ENCODE results near the gene DMRT1. TPM values are rescaled to one million over a fixed set of nuclear protein-coding genes. Genes with fewer than 3 reads are reported as not detected.
"Not testable (repeated sequence)": the region's sequence is repeated elsewhere in the genome, so short reads cannot be mapped to it uniquely, and the experiment has no call there.

Gene DMRT1
- total RNA-seq, 2 experiments from 2014 or later, result 0.21 TPM; not detected in 1

DNA sequence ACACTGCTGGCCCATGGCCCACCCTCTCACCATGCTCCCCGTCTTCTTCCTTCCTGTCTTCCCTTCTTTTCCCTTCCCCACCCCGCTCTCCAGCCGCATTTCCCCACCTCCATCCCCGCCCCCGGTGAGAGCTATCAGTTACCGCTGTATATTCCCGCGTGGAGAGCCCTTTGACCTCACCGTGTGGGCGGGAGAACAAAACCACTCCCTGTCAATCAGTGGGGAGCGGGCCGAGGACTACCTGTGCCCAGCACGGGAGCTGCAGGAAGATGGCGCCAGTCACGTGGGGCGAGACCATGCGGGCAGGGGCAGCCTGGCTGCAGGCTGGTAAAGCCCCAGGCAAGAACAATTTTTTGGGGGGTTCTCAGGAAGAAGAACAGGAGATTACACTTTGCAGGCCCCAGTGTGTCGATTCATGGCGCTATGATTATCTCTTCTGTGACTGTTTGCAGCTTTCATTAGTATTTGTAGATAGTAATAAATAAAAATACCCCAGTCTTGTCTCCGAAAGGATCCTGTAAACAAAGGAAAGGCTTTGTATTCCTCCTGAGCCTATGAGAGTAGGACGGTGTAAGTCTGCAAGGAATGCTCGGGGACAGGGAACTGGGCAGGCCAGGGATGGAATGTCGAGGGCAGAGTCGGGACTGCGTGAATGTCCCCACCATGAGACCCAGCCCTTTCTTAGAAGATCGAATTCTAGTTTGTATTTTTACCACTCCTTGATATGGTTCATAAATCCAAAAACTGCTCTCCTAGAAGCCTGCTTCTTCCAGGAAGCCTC lies 14.8 kb upstream of the DMRT1 start:
- H3K36me3 Mint-ChIP-seq, result no peaks in the 10 kb centered on the region
- H3K27me3 Mint-ChIP-seq, result no peaks in the 10 kb centered on the region
- DNase-seq (no peak), ATAC-seq (no peak)
- H3K4me3 Mint-ChIP-seq, result no peak overlapping the region
- H3K4me1 Mint-ChIP-seq, result no peaks in the 10 kb centered on the region
- no peak overlapping the region for H3K27ac Mint-ChIP-seq
- no peaks in the 10 kb centered on the region for H3K9me3 Mint-ChIP-seq (ENCODE audit: low read depth)
- CTCF ChIA-PET, result no interaction called here

DNA sequence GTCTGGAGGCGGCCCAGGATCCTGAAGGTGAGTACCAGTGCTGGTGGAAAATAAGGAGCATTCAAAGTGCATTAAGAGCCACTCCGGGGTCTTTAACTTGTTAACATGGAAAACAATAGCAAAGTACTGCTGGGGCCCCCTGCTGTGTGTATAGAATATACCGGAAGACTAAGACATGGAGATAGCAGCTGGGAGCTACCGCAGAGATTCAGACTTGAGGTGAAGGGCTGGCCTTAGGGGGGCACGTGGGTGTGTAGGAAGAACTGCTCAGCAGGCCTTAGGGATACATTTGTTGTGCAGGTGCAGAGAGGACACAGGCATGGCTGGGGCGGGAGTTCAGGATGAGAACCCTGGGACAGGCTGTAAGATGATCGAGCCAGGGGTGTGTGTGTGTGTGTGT lies 1.2 kb upstream of the DMRT1 start:
- H3K4me1 Mint-ChIP-seq, result peaks cover 2% of the 10 kb centered on the region
- CTCF ChIA-PET, result no interaction called here
- DNase-seq (no peak), ATAC-seq (no peak)
- H3K36me3 Mint-ChIP-seq, result no peaks in the 10 kb centered on the region
- H3K4me3 Mint-ChIP-seq, result no peak overlapping the region
- no peaks in the 10 kb centered on the region for H3K9me3 Mint-ChIP-seq (ENCODE audit: low read depth)
- H3K27ac Mint-ChIP-seq, result no peak overlapping the region
- H3K27me3 Mint-ChIP-seq, result peaks cover 56% of the 10 kb centered on the region

DNA sequence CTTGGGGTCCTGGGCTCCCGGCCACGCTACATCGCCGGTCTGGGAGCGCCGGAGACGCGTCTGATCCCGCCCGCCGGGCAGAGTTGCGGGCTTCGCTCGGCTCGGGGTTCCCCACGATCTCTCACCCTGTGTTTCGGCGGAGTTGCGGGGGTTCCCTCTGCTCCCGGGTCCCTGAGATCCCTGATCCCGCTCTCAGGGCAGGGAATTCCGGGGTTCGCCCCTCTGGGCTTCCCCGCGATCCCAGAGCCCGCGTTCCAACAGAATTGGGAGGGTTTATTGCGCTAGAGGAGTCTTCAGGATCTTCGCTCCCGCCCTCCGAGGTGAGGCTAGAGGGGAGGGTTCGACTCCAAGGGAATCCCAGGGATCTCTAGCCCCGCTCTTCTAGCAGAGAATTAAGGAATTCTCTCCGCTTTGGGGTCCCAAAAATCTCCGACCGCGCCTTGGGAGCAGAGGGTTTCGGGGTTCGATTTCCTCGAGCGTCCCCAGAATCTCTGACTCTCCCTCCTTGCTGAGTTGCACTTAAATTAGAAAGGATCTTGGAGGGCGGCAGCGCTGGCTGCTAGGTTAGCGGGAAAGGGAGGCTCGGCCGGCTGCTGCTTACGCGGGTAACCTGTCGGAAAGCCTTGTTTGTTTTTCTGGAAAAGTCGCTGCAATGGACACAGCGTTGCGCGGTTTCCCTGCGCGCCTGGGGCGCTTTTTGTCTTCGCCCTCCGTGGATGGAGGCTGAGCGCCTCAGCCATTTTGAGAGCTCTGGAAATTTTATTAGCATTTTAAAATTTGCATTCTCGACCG lies 1.3 kb downstream of the DMRT1 start:
- ATAC-seq (no peak), DNase-seq (no peak)
- H3K4me1 Mint-ChIP-seq, result peaks cover 7% of the 10 kb centered on the region
- no peaks in the 10 kb centered on the region for H3K36me3 Mint-ChIP-seq
- CTCF ChIA-PET, result no interaction called here
- no peak overlapping the region for H3K27ac Mint-ChIP-seq
- H3K4me3 Mint-ChIP-seq, result no peak overlapping the region
- peaks cover 69% of the 10 kb centered on the region for H3K27me3 Mint-ChIP-seq
- H3K9me3 Mint-ChIP-seq (ENCODE audit: low read depth), result no peaks in the 10 kb centered on the region

DNA sequence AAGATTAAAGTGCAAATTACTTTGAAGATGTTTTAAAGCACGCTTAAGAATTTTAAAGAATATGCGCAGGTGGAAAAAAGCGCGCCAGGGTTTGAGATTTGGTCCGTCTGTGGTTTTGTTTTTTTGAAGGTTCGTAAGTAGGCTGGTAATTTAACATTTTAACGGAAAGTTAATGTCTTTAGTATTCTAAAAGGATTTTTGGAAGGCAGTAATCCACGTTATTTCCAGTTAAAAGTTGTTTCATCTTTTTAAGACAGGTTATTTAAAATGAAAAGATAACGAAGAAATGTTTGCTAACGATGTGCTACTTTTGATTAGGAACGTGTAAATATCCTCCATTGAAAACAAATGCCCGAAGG lies 1.9 kb downstream of the DMRT1 start:
- DNase-seq (no peak), ATAC-seq (no peak)
- Mint-ChIP-seq H3K4me1 (peaks cover 9% of the 10 kb centered on the region), H3K27ac (no peak overlapping the region), H3K36me3 (no peaks in the 10 kb centered on the region), H3K9me3 (ENCODE audit: low read depth) (no peaks in the 10 kb centered on the region), H3K27me3 (peaks cover 69% of the 10 kb centered on the region), H3K4me3 (no peak overlapping the region)
- CTCF ChIA-PET, result no interaction called here

DNA sequence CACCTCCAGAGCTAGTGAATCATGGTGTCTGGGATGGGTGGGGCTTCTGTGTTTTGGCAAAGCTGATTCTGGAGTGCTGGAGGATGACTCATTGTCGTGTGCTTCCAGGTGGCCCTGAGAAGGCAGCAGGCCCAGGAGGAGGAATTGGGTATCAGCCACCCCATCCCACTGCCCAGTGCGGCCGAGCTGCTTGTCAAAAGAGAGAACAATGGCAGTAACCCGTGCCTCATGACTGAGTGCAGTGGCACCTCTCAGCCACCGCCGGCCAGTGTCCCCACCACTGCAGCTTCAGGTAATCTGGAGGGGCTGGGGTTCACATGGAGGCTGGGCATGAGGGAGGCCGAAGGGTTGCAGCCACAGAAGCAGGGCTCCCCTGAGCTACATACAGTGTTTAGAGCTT lies 5.4 kb downstream of the DMRT1 start:
- Mint-ChIP-seq H3K4me3 (no peak overlapping the region), H3K36me3 (no peaks in the 10 kb centered on the region), H3K4me1 (peaks cover 8% of the 10 kb centered on the region), H3K27me3 (peaks cover 56% of the 10 kb centered on the region), H3K9me3 (ENCODE audit: low read depth) (no peaks in the 10 kb centered on the region), H3K27ac (no peak overlapping the region)
- no peak for DNase-seq
- CTCF ChIA-PET, result interaction anchor here (0.6 kb wide), 1 partner anchor 48 kb away, joined by 3 read pairs; no protein-coding TSS in a partner anchor
- no peak for ATAC-seq

DNA sequence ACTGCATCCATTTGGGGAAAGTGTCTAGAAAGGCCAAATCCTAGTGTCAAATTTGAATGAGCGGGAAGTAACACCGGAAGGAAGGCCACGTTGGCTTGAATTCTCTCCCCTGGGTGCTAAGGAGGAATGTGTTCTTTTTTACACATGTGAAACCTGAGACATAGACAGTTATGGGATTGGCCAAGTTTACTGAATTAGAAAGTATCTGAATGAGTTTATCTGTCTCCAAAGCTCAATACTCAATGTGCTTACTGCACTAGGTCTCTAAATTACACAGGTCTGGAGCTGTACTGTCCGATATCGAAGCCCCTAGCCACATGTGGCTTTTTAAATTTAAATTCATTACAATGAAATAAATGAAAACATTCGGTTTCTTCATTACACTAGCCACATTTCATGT lies 6.0 kb downstream of the DMRT1 start:
- Mint-ChIP-seq H3K4me1 (peaks cover 8% of the 10 kb centered on the region), H3K27me3 (peaks cover 53% of the 10 kb centered on the region), H3K4me3 (no peak overlapping the region), H3K27ac (no peak overlapping the region), H3K9me3 (ENCODE audit: low read depth) (no peaks in the 10 kb centered on the region), H3K36me3 (no peaks in the 10 kb centered on the region)
- CTCF ChIA-PET, result interaction anchor here (0.6 kb wide), 1 partner anchor 47 kb away, joined by 3 read pairs; no protein-coding TSS in a partner anchor
- ATAC-seq, result no peak
- DNase-seq, result no peak

DNA sequence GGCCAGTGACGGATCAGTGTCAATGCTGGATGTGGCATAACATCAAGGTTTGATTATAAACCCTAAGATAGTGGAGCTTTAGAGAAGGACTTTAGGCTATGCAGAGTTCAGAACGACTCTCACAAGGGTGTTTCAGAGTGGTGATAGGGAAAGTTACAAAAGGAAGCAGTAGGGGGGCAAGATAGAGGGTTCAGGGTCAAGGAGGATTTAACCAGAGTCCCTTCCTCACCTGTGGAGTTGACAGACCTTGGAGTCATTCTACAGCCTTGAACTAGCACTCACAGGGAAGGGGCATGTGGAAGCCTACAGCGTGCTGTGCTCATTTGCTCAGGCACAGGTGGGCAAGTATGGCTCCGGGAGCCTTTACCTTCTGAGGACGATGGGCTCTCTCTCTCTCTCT lies 7.9 kb downstream of the DMRT1 start:
- ATAC-seq, result no peak

DNA sequence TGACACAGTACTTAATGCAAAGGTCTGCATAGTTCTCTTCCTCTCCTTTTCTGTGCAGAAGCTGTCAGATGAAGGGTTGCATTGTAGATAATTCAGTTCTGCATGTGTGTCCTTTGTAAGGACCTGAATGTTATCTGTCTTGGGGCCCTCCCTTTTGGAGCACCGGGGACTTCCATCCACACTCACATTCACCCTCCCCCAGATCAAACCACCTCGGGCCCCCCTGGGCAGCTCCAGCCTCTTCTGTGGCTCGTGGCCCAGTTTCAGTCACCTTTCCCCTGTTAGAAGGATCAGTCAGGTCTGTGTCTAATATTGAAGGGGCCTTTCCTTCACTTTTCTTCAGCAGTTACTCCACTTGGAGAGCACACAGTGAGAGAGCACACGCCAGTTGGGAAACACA lies 11.0 kb downstream of the DMRT1 start:
- CTCF ChIA-PET, result interaction anchor here (1.8 kb wide), 1 partner anchor 41 kb away, joined by 3 read pairs; no protein-coding TSS in a partner anchor
- no peaks in the 10 kb centered on the region for H3K9me3 Mint-ChIP-seq (ENCODE audit: low read depth)
- peaks cover 3% of the 10 kb centered on the region for H3K4me1 Mint-ChIP-seq
- ATAC-seq (no peak), DNase-seq (no peak)
- H3K27ac Mint-ChIP-seq, result no peak overlapping the region
- H3K36me3 Mint-ChIP-seq, result no peaks in the 10 kb centered on the region
- peaks cover 25% of the 10 kb centered on the region for H3K27me3 Mint-ChIP-seq
- H3K4me3 Mint-ChIP-seq, result no peak overlapping the region

More for the DNA sequence above, 7.9 kb downstream of the DMRT1 start:
- CTCF ChIA-PET, result no interaction called here
- Mint-ChIP-seq H3K36me3 (no peaks in the 10 kb centered on the region), H3K9me3 (ENCODE audit: low read depth) (no peaks in the 10 kb centered on the region), H3K4me3 (no peak overlapping the region), H3K4me1 (peaks cover 8% of the 10 kb centered on the region), H3K27ac (no peak overlapping the region), H3K27me3 (peaks cover 39% of the 10 kb centered on the region)
- DNase-seq, result no peak

DNA sequence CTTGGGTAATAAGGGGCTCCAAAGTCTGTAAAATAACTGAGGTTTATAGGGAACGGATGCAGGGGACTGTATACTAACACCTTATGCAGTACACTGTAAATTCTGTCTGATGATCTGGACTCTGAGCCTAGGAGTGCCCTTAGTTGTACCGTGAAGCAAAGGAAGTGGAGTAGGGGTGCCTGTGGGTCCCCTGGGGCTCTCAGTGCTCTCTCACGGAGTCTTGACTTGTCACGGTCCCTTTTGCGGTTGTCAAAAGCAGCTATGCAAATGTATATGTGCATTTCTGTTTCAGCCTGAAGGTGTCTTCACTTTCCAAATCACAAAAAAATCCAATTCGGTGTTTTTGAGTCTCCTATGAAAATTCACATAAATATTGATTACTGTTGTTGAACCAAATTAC lies 17.8 kb downstream of the DMRT1 start:
- H3K4me1 Mint-ChIP-seq, result no peaks in the 10 kb centered on the region
- CTCF ChIA-PET, result no interaction called here
- H3K4me3 Mint-ChIP-seq, result no peak overlapping the region

DNA sequence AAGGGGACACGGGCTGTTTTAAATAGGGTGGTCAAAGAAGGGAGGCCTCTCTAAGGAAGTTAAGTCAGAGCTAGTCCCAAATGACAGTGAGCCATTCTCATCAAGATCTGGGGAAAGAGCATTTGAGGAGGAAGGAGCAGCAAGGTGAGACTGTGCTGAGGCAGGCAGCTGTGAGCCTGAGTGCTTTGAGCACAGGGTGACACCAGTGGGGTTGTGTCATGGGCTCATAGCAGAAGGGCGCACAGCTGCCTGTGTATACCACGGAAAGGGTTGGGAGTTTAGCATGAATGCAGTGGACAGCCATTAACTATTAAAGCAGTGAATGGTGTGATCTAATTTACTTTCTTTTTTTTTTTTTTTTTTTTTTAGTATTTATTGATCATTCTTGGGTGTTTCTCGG lies 19.2 kb downstream of the DMRT1 start:
- no peak overlapping the region for H3K27ac Mint-ChIP-seq
- CTCF ChIA-PET, result no interaction called here
- DNase-seq, result no peak
- H3K4me1 Mint-ChIP-seq, result no peaks in the 10 kb centered on the region
- no peak overlapping the region for H3K4me3 Mint-ChIP-seq
- H3K27me3 Mint-ChIP-seq, result peaks cover 3% of the 10 kb centered on the region
- no peaks in the 10 kb centered on the region for H3K9me3 Mint-ChIP-seq (ENCODE audit: low read depth)
- ATAC-seq, result no peak
- H3K36me3 Mint-ChIP-seq, result no peaks in the 10 kb centered on the region

More for the DNA sequence above, 17.8 kb downstream of the DMRT1 start:
- Mint-ChIP-seq H3K9me3 (ENCODE audit: low read depth) (no peaks in the 10 kb centered on the region), H3K27me3 (peaks cover 8% of the 10 kb centered on the region), H3K36me3 (no peaks in the 10 kb centered on the region), H3K27ac (no peak overlapping the region)
- ATAC-seq (no peak), DNase-seq (no peak)

DNA sequence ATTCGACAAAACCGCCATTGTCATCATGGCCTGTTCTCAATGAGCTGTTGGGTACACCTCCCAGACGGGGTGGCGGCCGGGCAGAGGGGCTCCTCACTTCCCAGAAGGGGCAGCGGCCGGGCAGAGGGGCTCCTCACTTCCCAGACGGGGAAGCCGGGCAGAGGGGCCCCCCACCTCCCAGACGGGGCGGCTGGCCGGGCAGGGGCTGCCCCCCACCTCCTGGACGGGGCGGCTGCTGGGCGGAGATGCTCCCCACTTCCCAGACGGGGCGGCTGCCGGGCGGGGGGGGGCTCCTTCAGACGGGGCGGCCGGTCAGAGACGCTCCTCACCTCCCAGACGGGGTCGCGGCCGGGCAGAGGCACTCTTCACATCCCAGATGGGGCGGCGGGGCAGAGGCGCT lies 20.0 kb downstream of the DMRT1 start:
- CTCF ChIA-PET; H3K4me1 Mint-ChIP-seq; H3K27ac Mint-ChIP-seq; H3K27me3 Mint-ChIP-seq; DNase-seq; H3K4me3 Mint-ChIP-seq; ATAC-seq; H3K9me3 Mint-ChIP-seq (ENCODE audit: low read depth); H3K36me3 Mint-ChIP-seq: not testable (repeated sequence)

DNA sequence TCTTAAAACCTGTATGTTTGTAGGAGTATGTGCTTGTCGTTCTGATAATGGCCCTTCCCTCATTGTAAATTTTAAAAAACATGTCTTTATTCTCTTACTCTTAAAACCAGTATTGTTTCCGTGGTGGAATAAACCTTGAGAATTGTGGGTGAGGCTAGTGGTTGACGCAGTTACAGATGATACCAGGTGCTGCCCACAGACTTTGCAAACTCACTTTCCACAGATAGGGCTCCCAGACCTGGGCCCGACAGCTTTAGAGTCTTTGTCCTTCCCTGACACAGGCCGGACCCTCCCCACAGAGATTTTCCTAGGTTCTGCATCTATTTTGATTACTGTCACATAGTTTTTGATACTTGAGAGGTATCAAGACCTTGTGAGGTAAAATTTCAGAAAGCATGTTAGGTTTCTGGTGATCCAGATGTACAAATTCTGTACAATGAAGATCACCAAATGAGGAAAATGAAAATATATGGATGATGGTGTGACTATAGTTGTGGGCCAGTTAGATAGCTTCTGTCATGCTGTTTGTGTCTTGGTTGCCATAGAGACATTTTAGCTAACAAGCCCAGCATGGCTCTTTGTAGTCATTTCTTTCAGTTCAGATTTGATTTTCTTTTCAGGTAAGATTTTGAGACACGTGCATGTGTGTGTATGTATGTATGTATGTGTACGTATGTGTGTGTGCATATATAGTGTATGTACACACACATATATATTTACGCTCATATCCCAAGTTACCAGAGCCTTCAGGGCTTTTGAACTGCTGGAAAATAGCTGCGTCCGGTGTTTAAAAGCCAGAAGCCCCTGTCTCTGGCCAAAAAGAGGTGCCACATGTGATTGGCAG lies 33.8 kb downstream of the DMRT1 start:
- DNase-seq, result no peak
- no peak overlapping the region for H3K4me3 Mint-ChIP-seq
- no peak overlapping the region for H3K27ac Mint-ChIP-seq
- no peaks in the 10 kb centered on the region for H3K9me3 Mint-ChIP-seq (ENCODE audit: low read depth)
- H3K36me3 Mint-ChIP-seq, result no peaks in the 10 kb centered on the region
- ATAC-seq, result no peak
- H3K27me3 Mint-ChIP-seq, result peaks cover 37% of the 10 kb centered on the region
- CTCF ChIA-PET, result no interaction called here
- no peaks in the 10 kb centered on the region for H3K4me1 Mint-ChIP-seq

DNA sequence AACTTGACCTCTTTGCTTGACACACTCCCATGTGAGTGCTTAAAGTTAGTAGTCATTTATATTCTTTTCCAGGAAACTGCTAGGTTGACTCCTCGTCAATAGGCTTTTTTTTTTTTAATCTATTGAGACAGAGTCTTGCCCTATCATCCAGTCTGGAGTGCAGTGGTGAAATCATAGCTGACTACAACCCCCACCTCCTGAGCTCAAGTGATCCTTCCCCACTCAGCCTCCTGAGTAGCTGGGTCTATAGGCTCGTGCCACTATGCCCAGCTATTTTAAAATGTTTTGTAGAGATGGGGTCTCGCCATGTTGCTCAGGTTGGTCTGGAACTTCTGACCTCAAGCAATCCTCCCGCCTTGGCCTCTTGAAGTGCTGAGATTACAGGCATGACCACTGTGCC lies 34.9 kb downstream of the DMRT1 start:
- no peak for DNase-seq

More for the DNA sequence above, 34.9 kb downstream of the DMRT1 start:
- Mint-ChIP-seq H3K4me1 (peaks cover 9% of the 10 kb centered on the region), H3K36me3 (no peaks in the 10 kb centered on the region), H3K27ac (no peak overlapping the region), H3K9me3 (ENCODE audit: low read depth) (no peaks in the 10 kb centered on the region), H3K27me3 (peaks cover 44% of the 10 kb centered on the region), H3K4me3 (no peak overlapping the region)
- CTCF ChIA-PET, result no interaction called here
- no peak for ATAC-seq
